GM20000 (cell line): ENCODE results near the gene KCTD14.
A peak's percentile ranks its signal among the peaks of the same experiment; 100 is the strongest.
"Not testable (repeated sequence)": the region's sequence is repeated elsewhere in the genome, so short reads cannot be mapped to it uniquely, and the experiment has no call there.

Source experiments
- DNase-seq: peaks from one replicate; pipeline ENCODE4 v3.0.0; 2012; ENCODE audit warnings: low spot score
- CTCF ChIP-seq: IDR thresholded peaks from 2 replicates; pipeline ENCODE4 v1.5.1; 2012; ENCODE audit warnings: mild to moderate bottlenecking, control low read depth; ENCODE audit errors: extremely low read depth, missing control alignments

KCTD14 gene

GRCh38 chr11:78045851-78046485 is 22.9 kb upstream of the KCTD14 start:
- DNase-seq = peak; percentile 86
- TF ChIP-seq CTCF = peak; percentile 99

DNA sequence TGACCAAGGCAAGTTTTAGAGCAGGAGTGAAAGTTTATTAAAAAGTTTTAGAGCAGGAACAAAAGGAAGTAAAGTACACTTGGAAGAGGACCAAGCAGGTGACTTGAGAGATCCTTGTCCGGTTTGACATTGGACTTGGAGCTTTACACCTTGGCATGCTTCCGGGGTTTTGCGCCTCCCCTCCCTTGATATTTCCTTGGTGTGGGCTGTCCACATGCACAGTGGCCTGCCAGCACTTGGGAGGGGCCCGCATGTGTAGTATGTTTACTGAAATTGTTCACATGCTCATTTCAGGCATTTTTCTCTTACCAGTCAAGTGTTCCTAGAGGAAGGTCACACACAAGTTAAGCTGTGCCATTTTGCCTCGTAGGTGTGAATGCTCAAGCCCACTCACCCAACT is 21.6 kb upstream of the KCTD14 start:
- DNase-seq = no peak

GRCh38 chr11:78041843-78042440 is 18.9 kb upstream of the KCTD14 start:
- TF ChIP-seq CTCF = no peak
- no peak for DNase-seq

More for the DNA sequence above, 21.6 kb upstream of the KCTD14 start:
- no peak for TF ChIP-seq CTCF

- DNase-seq = not testable (repeated sequence)
Measured at GRCh38 chr11:78041380-78041719, 18.3 kb upstream of the KCTD14 start.

GRCh38 chr11:78040691-78041379 is 17.8 kb upstream of the KCTD14 start:
- no peak for DNase-seq
- TF ChIP-seq CTCF = no peak

DNA sequence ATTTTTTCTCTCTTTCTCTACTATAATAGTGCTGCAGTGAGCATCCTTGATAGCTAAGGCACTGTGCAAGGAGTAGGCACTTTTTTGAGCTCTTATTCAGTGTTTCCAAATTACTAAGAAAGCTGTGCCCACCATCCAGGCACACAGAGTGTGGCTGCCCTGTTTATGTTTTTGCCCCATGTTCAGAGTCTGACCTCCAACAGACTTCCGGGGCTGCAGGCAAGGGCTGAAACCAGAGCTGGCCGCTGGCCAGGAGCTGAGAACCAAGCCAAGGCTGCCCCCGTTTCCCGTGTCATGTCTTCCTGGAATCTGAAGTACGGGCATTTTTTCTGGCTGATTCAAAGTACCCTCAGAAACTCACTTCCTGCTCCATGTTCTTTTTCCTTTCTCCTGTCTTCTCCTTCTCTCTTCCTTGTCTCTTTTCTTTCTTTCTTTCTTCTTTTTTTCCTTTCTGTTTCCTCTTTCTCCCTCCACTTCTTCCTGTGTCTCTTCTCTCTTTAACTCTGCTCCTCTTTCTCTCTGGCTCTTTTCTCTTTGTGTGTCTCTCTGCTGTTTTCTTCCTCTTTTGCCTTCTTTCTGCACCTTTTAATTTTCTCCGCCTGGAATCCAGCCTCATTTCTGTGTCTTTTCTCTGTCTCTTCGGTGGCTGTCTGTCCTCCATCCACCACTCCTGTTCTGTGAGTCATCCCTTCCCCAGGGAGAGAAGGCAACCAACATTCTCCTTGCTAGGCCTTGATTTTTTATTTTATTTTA is 17.0 kb upstream of the KCTD14 start:
- no peak for TF ChIP-seq CTCF
- DNase-seq = peak; percentile 66

- DNase-seq = no peak
- TF ChIP-seq CTCF = no peak
Measured at GRCh38 chr11:78039391-78039918, 16.4 kb upstream of the KCTD14 start.
